ENCODE measurements around the gene SORCS2.

SORCS2 gene

GRCh38 chr4:7427361-7427760, 235.0 kb downstream of the SORCS2 start (continued):
- TF ChIP-seq MZF1 (tag by site-specific recombination; IDR thresholded peaks at IDR 0.05; ENCODE audit: borderline replicate concordance) = no peak

GRCh38 chr4:7427831-7428260, 235.5 kb downstream of the SORCS2 start:
- Histone ChIP-seq H3K4me3 (ENCODE audit: low read depth, low read length) (no peak overlapping the region), H3K27ac (ENCODE audit: extremely low read depth, low read depth, low read length) (no peak overlapping the region), H3K9me3 (ENCODE audit: control insufficient read depth, insufficient read depth, low read depth, low read length) (no peaks in the 10 kb centered on the region), H3K36me3 (ENCODE audit: control insufficient read depth in 2 of 2, insufficient read depth in 1 of 2, low read length in 2 of 2) (no peaks in the 10 kb centered on the region), H3K4me1 (ENCODE audit: control insufficient read depth, insufficient read depth, low read length) (no peaks in the 10 kb centered on the region)
- TF ChIP-seq ZNF221 (tag by site-specific recombination; IDR thresholded peaks at IDR 0.05; ENCODE audit: borderline replicate concordance) (no peak), HOXA7 (CRISPR knock-in tag; IDR thresholded peaks at IDR 0.05; ENCODE audit: borderline replicate concordance) (no peak), KLF17 (tag by site-specific recombination; IDR thresholded peaks at IDR 0.05) (no peak), ZNF10 (tag by site-specific recombination; IDR thresholded peaks at IDR 0.05) (no peak)
- CTCF ChIA-PET = no interaction called here
- POLR2A ChIA-PET = no interaction called here

GRCh38 chr4:7428261-7429068, 236.1 kb downstream of the SORCS2 start:
- TF ChIP-seq ZNF513 (tag by site-specific recombination; IDR thresholded peaks at IDR 0.05) (no peak), ZNF677 (tag by site-specific recombination; IDR thresholded peaks at IDR 0.05) (no peak), KLF16 (tag by site-specific recombination; IDR thresholded peaks at IDR 0.05) (no peak), ZIC2 (tag by site-specific recombination; IDR thresholded peaks at IDR 0.05) (peak; percentile 21; the same call in 1 of the 2 replicates), ZSCAN16 (tag by site-specific recombination; IDR thresholded peaks at IDR 0.05) (no peak)
- Histone ChIP-seq H3K27ac (ENCODE audit: extremely low read depth, low read depth, low read length) (no peak overlapping the region), H3K4me3 (ENCODE audit: low read depth, low read length) (no peak overlapping the region), H3K9me3 (ENCODE audit: control insufficient read depth, insufficient read depth, low read depth, low read length) (no peaks in the 10 kb centered on the region), H3K36me3 (ENCODE audit: control insufficient read depth in 2 of 2, insufficient read depth in 1 of 2, low read length in 2 of 2) (no peaks in the 10 kb centered on the region), H3K4me1 (ENCODE audit: control insufficient read depth, insufficient read depth, low read length) (no peaks in the 10 kb centered on the region)
- ChIA-PET CTCF (no interaction called here), POLR2A (no interaction called here)

- no peak for TF ChIP-seq ZBTB1 (tag by site-specific recombination; IDR thresholded peaks at IDR 0.05)
- TF ChIP-seq ZNF48 (tag by site-specific recombination; IDR thresholded peaks at IDR 0.05) = no peak
- no peak overlapping the region for H3K27ac ChIP-seq (ENCODE audit: extremely low read depth, low read depth, low read length)
- no peaks in the 10 kb centered on the region for H3K9me3 ChIP-seq (ENCODE audit: control insufficient read depth, insufficient read depth, low read depth, low read length)
- H3K36me3 ChIP-seq (ENCODE audit: control insufficient read depth in 2 of 2, insufficient read depth in 1 of 2, low read length in 2 of 2) = no peaks in the 10 kb centered on the region
- ChIA-PET POLR2A (no interaction called here), CTCF (no interaction called here)
- H3K4me1 ChIP-seq (ENCODE audit: control insufficient read depth, insufficient read depth, low read length) = no peaks in the 10 kb centered on the region
- H3K4me3 ChIP-seq (ENCODE audit: low read depth, low read length) = no peak overlapping the region
Observed at GRCh38 chr4:7429069-7429416, 236.7 kb downstream of the SORCS2 start.

- Histone ChIP-seq H3K36me3 (ENCODE audit: control insufficient read depth in 2 of 2, insufficient read depth in 1 of 2, low read length in 2 of 2) (no peaks in the 10 kb centered on the region), H3K4me3 (ENCODE audit: low read depth, low read length) (no peak overlapping the region), H3K4me1 (ENCODE audit: control insufficient read depth, insufficient read depth, low read length) (no peaks in the 10 kb centered on the region), H3K27ac (ENCODE audit: extremely low read depth, low read depth, low read length) (no peak overlapping the region), H3K9me3 (ENCODE audit: control insufficient read depth, insufficient read depth, low read depth, low read length) (no peaks in the 10 kb centered on the region)
- POLR2A ChIA-PET = no interaction called here
- CTCF ChIA-PET = no interaction called here
- TF ChIP-seq ZNF473 (tag by site-specific recombination; IDR thresholded peaks at IDR 0.05) (no peak), ATF2 (tag by site-specific recombination; IDR thresholded peaks at IDR 0.05; ENCODE audit: low read depth) (no peak), ZNF398 (tag by site-specific recombination; IDR thresholded peaks at IDR 0.05) (no peak), ZNF280C (tag by site-specific recombination; IDR thresholded peaks at IDR 0.05) (no peak), ZNF544 (tag by site-specific recombination; IDR thresholded peaks at IDR 0.05) (no peak)
Observed at GRCh38 chr4:7429601-7430078, 237.3 kb downstream of the SORCS2 start.

All from HEK293 (cell line).